Daoy (cell line): ENCODE measurements around the gene SRP54. TPM values are rescaled to one million over a fixed set of nuclear protein-coding genes. Genes with fewer than 3 reads are reported as not detected.
"Not testable (repeated sequence)": the region's sequence is repeated elsewhere in the genome, so short reads cannot be mapped to it uniquely, and the experiment has no call there.

Experiments used
- DNase-seq: peaks from one replicate; pipeline ENCODE4 v3.0.0-alpha.2; 2015; ENCODE audit warnings: low read depth
- total RNA-seq: library from RNA; depleted of rRNA; stranded (reverse); fragments of >200 nt; shearing (Covaris generic); gene quantifications from 2 replicates; pipeline ENCODE4 v1.2.3, GENCODE V29; 2014; rRNA removed

Gene SRP54
- total RNA-seq, 1 experiment from 2014 or later, result 147 TPM

DNA sequence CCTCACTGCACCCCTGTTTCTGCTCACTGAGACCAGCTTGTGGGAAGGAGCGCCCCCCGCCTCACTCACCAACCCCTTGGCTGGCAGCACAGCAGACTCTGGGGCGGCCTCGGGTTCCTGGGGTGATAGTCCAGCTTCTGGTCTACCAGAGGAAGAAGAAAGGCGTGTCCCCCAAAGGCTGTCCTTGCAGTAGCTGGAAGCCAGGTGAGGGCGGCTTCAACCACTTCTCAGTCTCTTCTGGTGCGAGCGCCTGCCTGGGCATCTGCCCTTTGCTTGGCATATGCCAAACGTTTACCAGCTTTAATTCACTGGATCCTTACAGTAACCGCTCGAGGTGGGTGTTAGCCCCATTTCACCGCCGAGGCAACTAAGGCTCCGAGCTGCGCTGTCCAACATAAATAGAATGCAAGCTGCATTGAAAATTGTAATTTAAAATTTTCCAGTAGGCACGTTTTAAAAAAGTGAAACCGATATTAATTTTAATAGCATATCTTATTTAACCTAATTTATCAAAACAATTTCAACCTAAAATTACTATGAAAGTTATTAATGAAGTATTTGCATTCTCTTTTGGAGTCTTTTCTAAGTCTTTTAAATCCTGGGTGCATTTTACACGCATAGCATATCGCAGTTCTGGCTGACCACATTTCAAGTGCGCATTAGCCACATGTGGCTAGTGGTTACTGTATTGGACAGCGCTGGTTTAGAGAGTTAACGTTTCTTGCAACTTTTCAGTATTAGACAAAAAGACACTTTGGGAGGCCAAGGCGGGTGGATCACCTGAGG lies 64.2 kb downstream of the SRP54 start:
- peak; percentile 30 for DNase-seq

DNA sequence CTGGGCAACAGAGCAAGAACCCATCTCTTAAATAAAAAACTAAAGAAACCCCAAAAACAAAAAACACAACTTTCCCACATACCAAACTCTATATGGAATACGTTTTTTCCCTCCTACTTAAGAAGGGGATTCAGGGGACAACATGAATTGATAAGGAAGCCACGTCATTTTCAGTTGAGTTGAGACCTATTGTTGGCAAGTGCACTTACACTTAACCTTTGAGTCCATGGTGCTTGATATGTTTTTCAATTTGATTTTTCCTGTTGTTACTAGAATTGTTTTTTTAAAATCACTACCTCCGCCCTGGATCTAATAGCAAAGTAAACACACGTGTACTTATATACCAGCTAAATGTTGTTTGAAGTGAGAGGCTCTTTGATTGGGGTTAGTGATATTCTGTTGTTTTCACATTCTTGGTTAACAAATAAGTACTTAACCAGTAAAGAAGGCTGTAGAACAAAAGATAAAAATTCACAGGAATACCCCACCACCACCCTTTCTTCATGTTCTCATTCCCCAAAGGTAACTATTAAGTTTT lies 65.3 kb downstream of the SRP54 start:
- no peak for DNase-seq

DNA sequence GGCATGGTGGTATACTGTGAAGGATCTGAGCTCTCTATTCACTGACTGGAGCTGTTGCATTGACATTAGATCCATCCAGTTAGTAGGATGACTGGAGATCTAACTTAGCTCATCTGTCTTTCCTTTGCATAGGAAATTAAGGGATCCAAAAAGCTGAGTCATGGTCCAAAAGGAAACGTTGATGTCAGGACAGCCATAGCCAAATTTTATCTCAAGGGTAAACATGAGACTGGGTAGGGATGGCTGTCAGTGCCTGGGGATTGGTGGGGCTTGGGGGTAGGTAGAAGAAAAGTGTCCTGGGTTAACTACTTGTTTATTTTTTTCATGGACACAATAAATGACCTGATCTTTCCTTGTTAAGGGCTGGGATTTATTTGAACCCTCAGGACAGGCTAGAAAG lies 67.9 kb downstream of the SRP54 start:
- DNase-seq, result peak; percentile 55

DNA sequence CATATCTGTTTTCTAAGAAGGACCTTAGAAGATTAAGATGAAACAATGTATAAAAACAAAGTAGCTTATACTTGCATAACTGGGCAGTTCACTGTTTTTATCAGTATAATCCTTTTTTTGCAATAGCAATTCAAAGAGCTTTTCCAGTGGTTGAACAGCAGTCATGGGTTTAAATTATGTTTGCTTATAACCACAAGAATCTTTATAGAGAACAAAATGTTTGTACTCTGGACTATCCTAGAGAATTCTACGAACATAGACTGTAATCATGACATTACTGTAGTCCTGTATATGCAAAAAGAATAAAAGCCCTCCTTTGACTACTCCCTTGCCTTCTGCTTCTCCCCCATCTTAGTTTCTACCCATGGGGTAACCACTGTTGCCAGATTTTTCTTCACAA lies 69.0 kb downstream of the SRP54 start:
- DNase-seq, result no peak

DNA sequence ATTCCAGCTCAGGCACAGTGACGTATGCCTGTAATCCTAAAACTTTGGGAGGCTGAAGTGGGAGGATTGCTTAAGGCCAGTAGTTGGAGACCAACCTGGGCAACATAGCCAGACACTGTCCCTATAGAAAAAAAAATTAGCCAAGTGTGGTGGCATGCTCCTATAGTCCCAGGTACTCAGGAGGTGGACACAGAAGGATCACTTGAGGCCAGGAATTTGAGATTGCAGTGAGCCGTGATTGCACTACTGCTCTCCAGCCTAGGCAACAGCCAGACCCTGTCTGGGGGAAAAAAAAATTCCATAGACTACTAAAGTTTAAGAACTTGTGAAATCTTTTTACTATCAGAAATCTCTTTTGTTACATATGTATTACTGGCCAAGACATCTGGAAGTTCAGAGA lies 69.8 kb downstream of the SRP54 start:
- DNase-seq, result no peak

DNA sequence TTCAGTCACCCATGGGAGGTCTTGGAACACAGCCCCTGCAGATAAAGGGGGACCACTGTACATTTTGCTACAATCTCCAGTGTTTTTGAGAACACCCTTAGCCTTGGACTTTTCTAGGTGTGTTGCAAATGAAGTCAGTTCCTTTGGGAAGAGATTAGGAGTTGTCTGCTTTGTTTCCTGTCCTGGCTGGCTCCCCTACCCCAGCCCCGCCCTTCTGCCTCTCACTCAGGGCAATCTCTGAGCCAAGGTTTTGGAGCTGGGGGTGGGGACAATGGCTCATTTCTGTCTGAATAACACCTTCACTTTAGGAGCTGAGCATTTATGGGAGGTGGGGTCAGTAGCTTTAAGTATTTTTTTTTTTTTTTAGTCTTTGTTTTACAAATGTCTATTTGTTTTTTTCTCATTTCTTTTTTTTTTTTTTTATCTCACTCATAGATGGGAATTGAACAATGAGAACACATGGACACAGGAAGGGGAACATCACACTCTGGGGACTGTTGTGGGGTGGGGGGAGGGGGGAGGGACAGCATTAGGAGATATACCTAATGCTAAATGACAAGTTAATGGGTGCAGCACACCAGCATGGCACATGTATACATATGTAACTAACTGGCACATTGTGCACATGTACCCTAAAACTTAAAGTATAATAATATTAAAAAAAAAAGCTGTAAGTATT lies 78.5 kb downstream of the SRP54 start:
- DNase-seq, result peak; percentile 75

DNA sequence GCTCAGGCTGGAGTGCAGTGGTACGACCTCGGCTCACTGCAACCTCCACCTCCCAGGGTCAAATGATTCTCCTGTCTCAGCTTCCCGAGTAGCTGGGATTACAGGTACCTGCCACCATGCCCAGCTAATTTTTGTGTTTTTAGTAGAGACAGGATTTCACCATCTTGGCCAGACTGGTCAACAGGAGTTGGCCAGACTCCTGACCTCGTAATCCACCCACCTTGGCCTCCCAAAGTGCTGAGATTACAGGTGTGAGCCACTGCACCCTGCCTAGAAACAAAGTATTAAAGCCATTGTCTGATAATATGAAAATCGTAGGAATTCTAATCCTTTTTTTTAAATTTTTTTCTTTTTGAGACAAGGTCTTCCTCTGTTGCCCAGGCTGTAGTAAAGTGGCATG lies 82.9 kb downstream of the SRP54 start:
- not testable (repeated sequence) for DNase-seq

DNA sequence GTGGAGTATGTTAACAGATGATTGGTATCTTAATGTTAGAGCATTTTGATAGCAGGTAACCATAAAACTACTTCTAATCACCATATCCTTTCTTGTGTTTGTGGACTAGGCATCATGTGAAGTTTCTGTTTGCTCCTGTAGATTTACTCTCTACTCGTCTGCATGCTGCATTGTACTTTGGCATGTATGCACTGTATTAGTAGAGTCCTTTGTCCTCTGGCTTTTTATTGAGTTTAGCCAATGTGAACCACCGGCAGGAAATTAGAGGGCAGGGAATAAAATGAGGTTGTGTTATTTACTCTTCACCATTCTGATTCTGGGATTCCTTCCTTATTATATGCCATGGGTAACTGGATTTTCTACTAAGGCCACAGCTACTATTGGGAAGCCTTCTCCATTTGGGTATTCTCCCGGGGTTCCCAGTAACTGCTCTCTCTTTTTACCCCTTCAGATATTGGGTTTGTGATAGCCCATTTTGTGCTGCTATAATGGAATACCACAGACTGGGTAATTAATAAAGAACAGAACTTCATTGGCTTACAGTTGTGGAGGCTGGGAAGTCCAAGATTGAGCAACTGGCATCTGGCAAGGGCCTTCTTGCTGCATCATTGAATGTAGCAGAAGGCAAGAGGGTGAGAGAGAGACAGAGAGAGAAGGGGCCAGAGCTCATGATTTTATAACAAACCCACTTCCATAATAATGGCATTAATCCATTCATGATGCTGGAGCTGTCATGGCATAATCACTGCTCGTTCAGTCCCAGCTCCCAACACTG lies 85.6 kb downstream of the SRP54 start:
- no peak for DNase-seq

DNA sequence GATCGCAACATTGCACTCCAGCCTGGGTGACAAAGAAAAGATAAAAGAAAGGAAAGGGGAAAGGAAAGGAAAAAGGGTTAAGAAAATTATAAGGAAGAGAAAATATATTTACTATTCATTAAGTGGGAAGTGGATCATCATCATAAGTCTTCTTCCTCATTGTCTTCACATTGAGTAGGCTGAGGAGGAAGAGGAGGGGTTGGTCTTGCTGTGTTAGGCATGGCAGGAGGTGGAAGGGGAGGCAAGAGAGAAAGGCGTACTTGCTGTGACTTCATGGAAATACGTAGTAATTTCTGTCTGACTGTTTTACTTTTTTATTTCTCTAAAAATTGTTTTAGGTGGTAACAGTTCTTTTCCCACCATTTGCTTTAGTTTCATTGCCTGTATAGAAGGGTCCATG lies 89.4 kb downstream of the SRP54 start:
- DNase-seq, result no peak

DNA sequence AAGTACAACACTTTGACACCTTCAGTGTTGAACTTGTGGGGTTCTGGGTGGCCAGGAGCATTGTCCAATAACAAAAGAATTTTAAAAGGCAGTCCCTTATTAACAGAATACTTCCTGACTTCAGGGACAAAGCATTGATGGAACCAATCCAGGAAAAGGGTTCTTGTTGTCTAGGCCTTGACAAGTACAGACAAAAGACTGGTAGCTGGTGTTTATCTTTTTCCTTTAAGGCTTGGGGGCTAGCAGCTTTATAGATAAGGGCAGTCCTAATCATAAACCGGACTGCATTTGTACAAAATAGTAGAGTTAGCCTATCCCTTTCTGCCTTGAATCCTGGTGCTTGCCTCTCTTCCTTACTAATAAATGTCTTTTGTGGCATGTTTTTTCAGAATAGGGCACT lies 90.7 kb downstream of the SRP54 start:
- no peak for DNase-seq

DNA sequence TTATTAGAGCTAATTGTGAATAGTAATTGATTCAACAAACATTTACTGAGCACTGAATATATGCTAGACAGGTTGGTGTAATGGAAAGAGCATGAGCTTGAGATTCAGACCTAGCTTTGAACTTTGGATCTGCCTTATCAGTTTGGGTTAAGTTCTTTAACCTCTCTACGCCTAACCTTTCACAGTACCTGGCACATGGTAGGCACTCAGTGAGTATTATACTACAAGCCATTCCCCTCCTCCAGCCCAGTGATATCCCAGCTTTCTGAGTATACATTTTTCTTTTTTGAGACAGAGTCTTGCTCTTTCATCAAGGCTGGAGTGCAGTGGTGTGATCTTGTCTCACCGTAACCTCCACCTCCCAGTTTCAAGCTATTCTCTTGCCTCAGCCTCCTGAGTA lies 95.3 kb downstream of the SRP54 start:
- no peak for DNase-seq

Other genes with a start within 250 kb of the SRP54 start
- 46.0 and 81.9 TPM in 2 replicates for gene BAZ1A, start 107.6 kb upstream of the SRP54 start, total RNA-seq
- gene FAM177A1, start 63.3 kb downstream of the SRP54 start, total RNA-seq, result 46.7 and 53.9 TPM in 2 replicates
- 58.5 and 62.0 TPM in 2 replicates for gene PPP2R3C, start 139.0 kb downstream of the SRP54 start, total RNA-seq
- 50.0 and 73.2 TPM in 2 replicates for gene PRORP, start 139.6 kb downstream of the SRP54 start, total RNA-seq